AML-193 (cell line): ENCODE measurements around the gene TRIM34.
"Not testable (repeated sequence)": the region's sequence is repeated elsewhere in the genome, so short reads cannot be mapped to it uniquely, and the experiment has no call there.

Source experiments
- DNase-seq, 2 experiments: peaks; one replicate each; lab custom pipeline; 2025; lab: John Stamatoyannopoulos, UW

The TRIM34 gene

GRCh38 chr11:5684646-5685362, 60.0 kb downstream of the TRIM34 start, which contains the start of gene TRIM5:
TRIM5 (minus strand) TSS chr11:5685074; CDS start chr11:5680177, 4,897 bp downstream.
- peak; percentile 68 to 72 for DNase-seq

DNA sequence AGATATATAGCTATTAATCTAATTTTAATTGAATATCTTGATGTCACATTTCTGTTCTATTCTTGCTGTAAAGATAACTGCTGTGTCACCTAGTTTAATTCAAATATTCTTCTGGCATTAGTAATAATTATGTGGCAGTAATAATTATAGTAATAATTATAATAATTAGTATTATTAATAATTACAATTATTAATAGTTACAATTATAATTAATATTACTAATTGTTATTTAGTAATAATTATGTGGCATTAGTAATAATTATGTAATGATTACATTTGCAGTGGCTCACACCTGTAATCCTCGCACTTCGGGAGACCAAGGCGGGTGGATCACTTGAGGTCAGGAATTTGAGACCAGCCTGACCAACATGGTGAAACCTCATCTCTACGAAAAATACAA, 61.6 kb downstream of the TRIM34 start:
- DNase-seq = no peak

GRCh38 chr11:5688482-5688881, 63.7 kb downstream of the TRIM34 start:
- DNase-seq = no peak

DNA sequence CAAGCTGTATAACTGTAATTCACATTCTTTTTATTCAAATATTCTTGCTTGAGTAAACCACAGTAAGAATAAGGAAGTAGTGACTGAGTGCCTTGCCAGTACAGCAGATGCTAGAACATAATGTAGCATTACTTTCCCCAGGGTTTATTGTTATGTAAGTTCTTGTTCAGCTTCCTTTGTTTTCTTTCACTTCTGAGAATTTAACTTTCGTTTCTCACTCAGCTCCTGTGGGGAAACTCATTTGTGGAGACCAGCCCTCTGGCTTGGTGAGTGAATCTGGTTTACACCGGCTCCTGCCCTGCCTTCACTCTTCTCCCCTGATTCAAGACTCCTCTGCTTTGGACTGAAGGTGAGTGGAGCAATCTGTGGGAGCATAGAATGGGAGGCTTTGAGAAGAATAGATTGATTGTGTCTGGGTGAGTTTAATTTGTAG, 64.8 kb downstream of the TRIM34 start, which contains the start of gene TRIM22:
Gene TRIM22 (plus strand): TSS at position 240 of the 433 bp plus-strand sequence. CDS start 6,443 bp downstream, outside the sequence.
- peak; percentile 87 to 90 for DNase-seq

- no peak for DNase-seq
These were observed 65.4 kb downstream of the TRIM34 start for GRCh38 chr11:5690216-5690615.

DNA sequence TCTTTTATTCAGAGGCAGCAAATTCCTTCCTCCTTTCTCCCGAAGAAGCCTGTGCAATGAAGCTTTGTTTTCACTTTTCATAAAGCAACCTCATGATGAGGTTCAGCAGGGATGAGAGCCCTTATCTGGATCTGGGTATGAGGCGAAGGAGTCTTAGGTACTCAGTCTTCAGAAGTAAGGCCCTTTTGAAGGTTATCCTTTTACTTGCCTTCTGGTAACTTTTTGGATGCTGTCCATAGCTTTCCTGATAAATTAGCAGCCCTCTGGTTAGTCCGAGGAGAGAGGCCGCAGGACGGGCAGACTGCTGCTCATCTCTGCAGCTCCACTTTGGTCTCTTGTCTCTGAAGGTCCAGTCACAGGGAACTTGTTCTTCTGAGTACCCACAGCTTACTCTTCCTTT, 65.9 kb downstream of the TRIM34 start:
- peak in 1 of 2 experiments; percentile 9 for DNase-seq

DNA sequence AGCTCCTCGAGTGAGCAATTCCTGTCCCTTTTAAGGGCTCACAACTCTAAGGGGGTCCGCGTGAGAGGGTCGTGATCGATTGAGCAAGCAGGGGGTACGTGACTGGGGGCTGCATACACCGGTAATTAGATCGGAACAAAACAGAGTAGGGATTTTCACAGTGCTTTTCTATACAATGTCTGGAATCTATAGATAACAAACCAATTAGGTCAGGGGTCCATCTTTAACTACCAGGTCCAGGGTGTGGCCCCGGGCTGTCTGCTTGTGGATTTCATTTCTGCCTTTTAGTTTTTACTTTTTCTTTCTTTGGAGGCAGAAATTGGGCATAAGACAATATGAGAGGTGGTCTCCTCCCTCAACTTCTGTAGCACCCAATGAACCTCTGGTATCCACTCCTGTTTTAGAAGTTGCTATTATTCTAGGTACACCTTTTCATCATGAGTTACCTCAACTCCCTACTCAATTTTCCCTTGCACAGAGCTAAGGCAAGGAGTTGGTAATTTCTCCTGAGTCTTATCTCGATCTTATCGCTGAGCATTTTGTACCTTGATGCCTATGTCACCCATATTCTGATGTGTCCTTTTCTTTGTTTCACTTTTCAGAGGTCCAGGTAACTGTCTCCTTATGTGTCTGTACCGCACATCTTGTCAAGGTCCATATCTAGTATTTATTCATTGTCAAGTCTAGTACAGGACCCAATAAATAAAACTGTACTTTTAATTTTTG, 66.6 kb downstream of the TRIM34 start:
- DNase-seq = not testable (repeated sequence)

GRCh38 chr11:5691964-5692361, 67.2 kb downstream of the TRIM34 start:
- DNase-seq = peak; percentile 23 to 55
